Kidney epithelial cell (primary cell): ENCODE results near the gene CBR3. TPM values are rescaled to one million over a fixed set of nuclear protein-coding genes. Genes with fewer than 3 reads are reported as not detected.

Experiments
- DNase-seq: peaks from one replicate; pipeline ENCODE4 v3.0.0-alpha.2; 2010; ENCODE audit warnings: low read depth
- H3K27me3 ChIP-seq: 2 replicates; pipeline ENCODE4 v1.6.0; 2011; ENCODE audit warnings: low read length; ENCODE audit not compliant: control insufficient read depth, insufficient read depth
- H3K36me3 ChIP-seq: 2 replicates; pipeline ENCODE4 v1.5.1; 2011; ENCODE audit warnings: low read length; ENCODE audit not compliant: control insufficient read depth, insufficient read depth
- H3K4me3 ChIP-seq: 2 replicates; pipeline ENCODE4 v1.5.1; 2011; ENCODE audit warnings: low read depth, mild to moderate bottlenecking, control low read depth, low read length
- CTCF ChIP-seq: IDR thresholded peaks from 2 replicates; pipeline ENCODE4 v1.5.1; 2011; ENCODE audit warnings: mild to moderate bottlenecking, moderate library complexity, low read length, control low read depth, inconsistent platforms; ENCODE audit not compliant: insufficient read depth, poor library complexity, severe bottlenecking
- total RNA-seq: library from RNA; depleted of rRNA; stranded (reverse); fragments of >200 nt; gene quantifications from 2 replicates; pipeline ENCODE4 v1.2.3, GENCODE V29; 2015

CBR3 gene
- total RNA-seq, 1 donor from 2014 or later = 0.21 TPM

GRCh38 chr21:36162631-36163030 lies 27.8 kb downstream of the CBR3 start:
- DNase-seq = no peak
- H3K4me3 ChIP-seq = no peak overlapping the region
- H3K36me3 ChIP-seq = no peaks in the 10 kb centered on the region
- no peak for TF ChIP-seq CTCF
- no peaks in the 10 kb centered on the region for H3K27me3 ChIP-seq

- no peak overlapping the region for H3K4me3 ChIP-seq
- H3K27me3 ChIP-seq = no peaks in the 10 kb centered on the region
- DNase-seq = no peak
- no peaks in the 10 kb centered on the region for H3K36me3 ChIP-seq
- TF ChIP-seq CTCF = no peak
Measured at GRCh38 chr21:36163750-36164741, 29.2 kb downstream of the CBR3 start.

DNA sequence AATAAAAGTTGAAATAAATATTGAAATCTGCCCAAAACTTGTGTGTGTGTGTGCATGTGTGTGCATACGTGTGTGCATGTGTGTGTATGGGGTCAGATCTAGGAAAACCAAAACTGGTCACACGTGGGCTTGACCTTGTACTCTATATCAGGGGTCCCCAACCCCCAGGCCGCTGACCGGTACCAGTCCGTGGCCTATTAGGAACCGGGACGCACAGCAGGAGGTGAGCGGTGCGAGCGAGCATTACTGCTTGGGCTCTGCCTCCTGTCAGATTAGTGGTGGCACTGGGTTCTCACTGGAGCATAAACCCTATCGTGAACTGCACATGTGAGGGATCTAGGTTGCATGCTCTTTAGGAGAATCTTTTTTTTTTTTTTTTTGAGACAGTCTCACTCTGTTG lies 30.5 kb downstream of the CBR3 start:
- Histone ChIP-seq H3K36me3 (peaks cover 3% of the 10 kb centered on the region), H3K27me3 (no peaks in the 10 kb centered on the region), H3K4me3 (no peak overlapping the region)
- TF ChIP-seq CTCF = no peak
- DNase-seq = no peak

- Histone ChIP-seq H3K4me3 (no peak overlapping the region), H3K36me3 (peaks cover 3% of the 10 kb centered on the region), H3K27me3 (no peaks in the 10 kb centered on the region)
- TF ChIP-seq CTCF = no peak
- no peak for DNase-seq
Measured at GRCh38 chr21:36166705-36167104, 31.8 kb downstream of the CBR3 start.

GRCh38 chr21:36167541-36167940 lies 32.7 kb downstream of the CBR3 start:
- peaks cover 3% of the 10 kb centered on the region for H3K36me3 ChIP-seq
- no peaks in the 10 kb centered on the region for H3K27me3 ChIP-seq
- no peak for TF ChIP-seq CTCF
- DNase-seq = no peak
- H3K4me3 ChIP-seq = no peak overlapping the region
